Erythroblast (primary cell): ENCODE results near the gene ASB9.

ENCODE experiments used
- GATA1 ChIP-seq: IDR thresholded peaks from 2 replicates; pipeline ENCODE4 v1.6.1; 2011; ENCODE audit warnings: low read depth, mild to moderate bottlenecking, control low read depth, low read length, moderate library complexity
- POLR2A ChIP-seq: IDR thresholded peaks from 2 replicates; pipeline ENCODE4 v1.6.1; 2011; ENCODE audit warnings: mild to moderate bottlenecking, low read length

DNA sequence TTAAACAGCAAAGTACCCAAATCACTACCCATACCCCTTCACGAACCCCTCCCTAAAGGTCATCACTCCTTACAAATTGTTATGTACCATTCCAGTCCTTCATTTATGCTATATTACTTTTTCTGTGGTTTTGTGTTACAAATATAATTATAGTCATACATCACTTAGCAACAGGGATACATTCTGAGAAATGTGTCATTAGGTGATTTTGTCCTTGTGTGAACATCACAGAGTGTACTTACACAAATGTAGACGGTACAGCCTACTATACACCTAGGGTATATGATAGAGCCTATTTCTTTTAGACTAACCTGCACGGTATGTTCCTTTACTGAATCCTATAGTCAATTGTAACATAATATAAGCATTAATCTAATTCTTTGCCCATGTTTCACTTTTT lies 61.9 kb downstream of the ASB9 start:
- TF ChIP-seq POLR2A (no peak), GATA1 (no peak)
